GM19467 (cell line): ENCODE data around the gene ADAM21.
"Not testable (repeated sequence)": the region's sequence is repeated elsewhere in the genome, so short reads cannot be mapped to it uniquely, and the experiment has no call there.

ENCODE experiments used
- ATAC-seq: cut with Tn5 transposase; IDR thresholded peaks from one replicate; pipeline ENCODE4 v1.9.1; 2021; ENCODE audit warnings: mild to moderate bottlenecking, moderate library complexity; ENCODE audit not compliant: unreplicated experiment

The ADAM21 gene

GRCh38 chr14:70475459-70475858 lies 23.5 kb downstream of the ADAM21 start:
- ATAC-seq: not testable (repeated sequence)

GRCh38 chr14:70477356-70478105 lies 25.6 kb downstream of the ADAM21 start:
- ATAC-seq: not testable (repeated sequence)

GRCh38 chr14:70489579-70490200 lies 37.7 kb downstream of the ADAM21 start:
- no peak for ATAC-seq

- ATAC-seq: no peak
Observed at GRCh38 chr14:70498191-70498590, 46.2 kb downstream of the ADAM21 start.
